ENCODE data around the gene ETS2. TPM values are rescaled to one million over a fixed set of nuclear protein-coding genes. Genes with fewer than 3 reads are reported as not detected.
"Not testable (repeated sequence)": the region's sequence is repeated elsewhere in the genome, so short reads cannot be mapped to it uniquely, and the experiment has no call there.

Gene ETS2
- total RNA-seq, 2 experiments from 2014 or later: 28.7 to 30.3 TPM

DNA sequence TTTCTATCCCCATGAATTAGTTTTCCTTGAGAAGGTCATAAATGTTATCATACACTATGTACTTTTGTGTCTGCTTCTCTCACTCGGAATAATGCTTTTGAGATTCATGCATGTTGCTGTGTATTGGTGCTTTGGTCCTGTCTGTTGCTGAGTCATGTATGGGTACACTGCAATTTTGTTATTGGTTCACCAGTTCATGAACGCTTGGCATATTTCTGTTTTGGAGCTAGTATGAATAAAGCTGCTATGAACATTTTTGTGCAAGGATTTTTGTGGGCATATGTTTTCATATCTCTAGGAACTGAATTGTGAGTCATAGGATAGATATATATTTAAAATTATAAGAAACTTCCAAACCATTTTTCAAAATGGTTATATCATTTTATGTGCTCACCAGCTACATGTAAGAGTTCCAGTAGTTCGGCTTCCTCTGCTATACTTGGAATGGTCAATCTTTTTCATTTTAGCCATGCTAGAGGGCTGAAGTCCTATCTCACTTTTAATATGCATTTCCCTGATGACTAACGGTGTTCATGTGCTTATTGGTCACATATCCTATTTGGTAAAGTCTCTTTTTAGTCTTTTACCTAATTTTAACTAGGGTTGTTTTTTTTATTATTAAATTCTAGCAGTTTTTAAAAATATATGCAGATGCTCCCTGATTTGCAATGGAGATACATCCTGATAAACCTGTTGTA, 38.2 kb downstream of the ETS2 start:
- Mint-ChIP-seq H3K36me3 (no peaks in the 10 kb centered on the region), H3K27me3 (no peaks in the 10 kb centered on the region), H3K4me1 (peaks cover 1% of the 10 kb centered on the region), H3K9me3 (no peaks in the 10 kb centered on the region), H3K27ac (no peak overlapping the region), H3K4me3 (no peak overlapping the region)
- no peak for DNase-seq

DNA sequence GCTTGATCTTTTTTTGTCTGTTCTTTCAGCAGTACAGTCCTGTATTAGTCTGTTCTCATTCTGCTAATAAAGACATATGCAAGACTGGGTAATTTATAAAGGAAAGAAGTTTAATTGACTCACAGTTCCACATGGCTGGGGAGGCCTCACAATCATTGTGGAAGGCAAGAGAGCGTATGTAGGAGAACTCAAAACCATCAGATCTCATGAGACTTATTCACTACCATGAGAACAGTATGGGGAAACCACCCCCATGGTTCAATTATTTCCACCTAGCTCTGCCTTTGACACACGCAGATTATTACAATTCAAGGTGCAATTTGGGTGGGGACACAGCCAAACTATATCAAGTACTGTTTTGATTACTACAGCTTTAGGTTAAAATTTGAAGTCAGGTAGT, 39.6 kb downstream of the ETS2 start:
- DNase-seq, H3K27me3 Mint-ChIP-seq, H3K36me3 Mint-ChIP-seq, H3K27ac Mint-ChIP-seq, H3K4me3 Mint-ChIP-seq, H3K9me3 Mint-ChIP-seq, H3K4me1 Mint-ChIP-seq: not testable (repeated sequence)

DNA sequence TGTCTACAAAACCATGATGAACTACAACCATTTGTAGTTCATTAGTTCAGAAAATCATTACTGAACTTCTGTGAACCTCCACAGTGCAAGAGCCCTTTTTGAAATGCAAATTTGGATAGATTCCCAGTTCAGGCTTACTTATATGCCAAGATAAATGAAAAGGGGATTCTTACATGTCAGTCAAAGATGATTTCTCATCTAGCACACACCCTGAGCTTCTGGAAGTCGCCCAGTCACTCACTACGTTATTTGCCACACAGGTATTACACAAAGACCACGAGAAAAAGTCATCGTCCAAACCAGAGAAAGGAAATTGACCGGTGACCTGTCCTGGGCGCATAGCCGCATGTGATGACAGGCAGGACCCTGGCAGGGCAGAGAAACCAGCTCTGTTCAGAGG, 41.8 kb downstream of the ETS2 start:
- Mint-ChIP-seq H3K4me3 (no peak overlapping the region), H3K9me3 (no peaks in the 10 kb centered on the region), H3K4me1 (no peaks in the 10 kb centered on the region), H3K27ac (no peak overlapping the region), H3K27me3 (peaks cover 6% of the 10 kb centered on the region), H3K36me3 (no peaks in the 10 kb centered on the region)
- DNase-seq: no peak

DNA sequence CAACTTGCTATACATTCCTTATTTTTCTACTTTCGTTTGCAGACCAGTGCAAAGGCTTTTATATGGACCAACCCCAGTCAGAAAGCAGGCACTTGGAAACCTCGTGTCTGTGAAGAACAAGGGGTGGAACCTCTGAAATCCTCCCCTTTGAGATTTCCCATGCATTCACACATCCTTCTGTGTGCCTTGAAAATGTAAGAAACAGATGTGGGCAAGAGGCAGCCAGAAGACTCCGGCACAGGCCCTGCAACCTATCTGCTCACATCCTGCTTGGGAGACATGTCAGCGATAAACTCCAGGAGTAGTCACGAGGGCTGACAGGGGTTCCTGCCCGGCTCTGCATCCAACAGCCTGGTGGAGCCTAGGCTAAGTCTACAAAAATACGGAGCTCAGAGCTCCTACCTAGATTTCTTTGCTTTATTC, 42.5 kb downstream of the ETS2 start:
- Mint-ChIP-seq H3K36me3 (no peaks in the 10 kb centered on the region), H3K27me3 (peaks cover 8% of the 10 kb centered on the region), H3K4me1 (no peaks in the 10 kb centered on the region), H3K9me3 (no peaks in the 10 kb centered on the region), H3K4me3 (no peak overlapping the region), H3K27ac (no peak overlapping the region)
- DNase-seq: no peak

DNA sequence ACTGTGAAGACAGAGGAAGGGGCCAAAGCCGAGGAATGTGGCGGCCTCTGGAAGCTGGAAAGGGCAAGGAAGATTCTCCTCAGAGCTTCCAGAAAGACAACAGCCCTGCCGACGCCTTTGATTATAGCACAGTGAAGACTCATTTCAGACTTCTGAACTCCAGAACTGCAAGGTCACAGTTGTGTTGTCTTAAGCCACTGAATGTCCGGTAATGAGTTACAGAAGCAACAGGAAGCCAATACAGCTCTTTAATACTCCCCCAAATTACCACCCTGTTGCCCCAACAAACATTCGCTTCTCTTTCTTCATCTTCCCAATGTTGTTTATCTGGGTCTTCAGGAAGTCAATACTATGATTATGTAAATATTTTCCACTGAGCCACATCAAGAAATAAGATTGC, 44.0 kb downstream of the ETS2 start:
- Mint-ChIP-seq H3K27ac (no peak overlapping the region), H3K27me3 (peaks cover 8% of the 10 kb centered on the region), H3K36me3 (no peaks in the 10 kb centered on the region), H3K4me1 (no peaks in the 10 kb centered on the region), H3K4me3 (no peak overlapping the region), H3K9me3 (no peaks in the 10 kb centered on the region)
- no peak for DNase-seq

DNA sequence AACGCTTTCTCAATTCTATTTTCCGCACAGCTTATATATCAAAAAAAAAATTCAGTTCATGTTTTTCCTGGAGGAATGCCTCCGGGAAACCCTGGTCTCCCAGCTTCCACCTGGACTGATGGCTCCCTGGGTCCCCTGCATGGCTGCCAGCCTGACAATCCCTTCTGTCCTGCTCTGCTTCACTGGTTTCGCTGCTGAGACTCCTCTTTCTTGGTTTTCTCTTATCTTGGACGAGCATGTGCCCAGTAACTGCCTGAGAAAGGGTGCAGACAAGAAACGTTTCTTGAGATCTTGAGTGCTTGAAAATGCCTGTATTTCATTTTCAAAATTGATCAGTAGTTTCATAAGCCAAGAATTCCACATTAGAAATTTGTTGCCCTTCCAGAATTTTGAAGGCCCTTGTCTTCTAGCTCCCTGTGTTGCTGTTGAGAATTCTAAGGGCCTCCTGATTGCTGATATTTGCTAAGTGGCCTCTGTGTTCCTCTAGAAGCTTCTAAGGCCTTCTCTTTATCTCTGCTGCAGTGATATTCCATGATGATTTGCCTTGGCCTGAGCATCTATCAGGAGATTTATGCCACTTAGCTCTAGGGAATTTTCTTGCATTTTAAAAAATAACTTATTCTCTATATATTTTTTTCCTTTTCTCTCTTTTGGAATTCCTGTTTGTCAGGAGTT, 44.7 kb downstream of the ETS2 start:
- Mint-ChIP-seq H3K4me1 (no peaks in the 10 kb centered on the region), H3K27ac (no peak overlapping the region), H3K27me3 (peaks cover 8% of the 10 kb centered on the region), H3K9me3 (no peaks in the 10 kb centered on the region), H3K36me3 (no peaks in the 10 kb centered on the region), H3K4me3 (no peak overlapping the region)
- no peak for DNase-seq

DNA sequence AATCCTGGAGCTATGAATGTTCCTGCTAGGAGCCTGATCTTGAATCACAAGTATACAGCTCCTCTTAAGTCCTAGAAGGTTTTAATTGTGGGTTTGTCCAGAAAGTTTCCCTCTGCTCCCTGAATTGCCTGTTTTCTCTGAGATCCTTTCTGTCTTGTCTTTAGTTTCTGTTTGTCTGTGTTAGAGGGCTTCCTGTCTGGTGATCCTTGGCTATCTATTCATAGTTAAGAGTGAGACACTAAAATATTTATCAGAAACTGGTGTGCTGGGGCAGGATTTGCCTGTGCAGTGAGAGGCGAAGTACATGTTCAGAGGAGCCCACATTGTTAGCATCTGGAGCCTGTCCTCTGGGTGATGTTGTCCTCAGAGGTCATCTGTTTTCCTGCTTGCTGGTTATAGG, 45.4 kb downstream of the ETS2 start:
- Mint-ChIP-seq H3K4me3 (no peak overlapping the region), H3K27ac (no peak overlapping the region), H3K9me3 (no peaks in the 10 kb centered on the region), H3K36me3 (no peaks in the 10 kb centered on the region), H3K27me3 (peaks cover 8% of the 10 kb centered on the region), H3K4me1 (no peaks in the 10 kb centered on the region)
- DNase-seq: no peak

DNA sequence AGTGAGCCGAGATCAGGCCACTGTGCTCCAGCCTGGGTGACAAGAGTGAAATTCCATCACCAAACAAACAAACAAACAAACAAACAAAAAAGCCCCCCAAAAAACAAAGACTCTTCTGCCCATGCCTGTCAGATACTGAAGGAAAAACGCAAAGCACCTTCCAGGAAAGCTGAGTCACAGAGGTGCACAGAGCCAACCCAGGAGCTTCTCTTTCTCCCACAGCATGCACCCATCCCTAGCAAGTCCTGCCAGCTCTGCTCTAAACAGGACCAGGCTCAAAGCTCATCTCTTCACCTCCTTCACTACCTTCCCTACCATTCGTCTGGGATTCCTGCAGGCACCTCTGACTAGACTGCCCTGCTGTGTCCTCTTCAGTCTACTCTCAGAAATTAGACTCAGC, 46.5 kb downstream of the ETS2 start:
- DNase-seq: no peak

DNA sequence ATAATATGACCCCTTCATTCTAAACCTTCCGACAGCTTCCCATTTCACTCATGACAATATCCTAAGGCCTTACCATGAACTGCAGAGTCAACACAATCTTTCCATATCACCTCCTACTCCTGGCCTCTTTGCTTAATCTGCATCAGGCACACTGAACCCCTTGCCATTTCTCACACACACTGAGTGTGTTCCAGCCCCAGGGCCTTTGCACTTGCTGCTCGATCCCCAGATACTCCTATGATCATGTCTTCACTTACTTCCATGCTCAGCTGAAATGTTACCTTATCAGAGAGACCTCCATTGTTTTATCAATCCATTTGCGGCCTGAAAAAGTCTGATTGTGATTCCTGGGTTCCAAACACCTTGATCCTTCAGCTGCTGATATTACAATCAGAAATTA, 47.0 kb downstream of the ETS2 start:
- Mint-ChIP-seq H3K4me3 (no peak overlapping the region), H3K4me1 (no peaks in the 10 kb centered on the region), H3K9me3 (no peaks in the 10 kb centered on the region), H3K27ac (no peak overlapping the region), H3K27me3 (peaks cover 8% of the 10 kb centered on the region), H3K36me3 (no peaks in the 10 kb centered on the region)
- DNase-seq: no peak

More for the DNA sequence above, 46.5 kb downstream of the ETS2 start:
- Mint-ChIP-seq H3K4me3 (no peak overlapping the region), H3K27me3 (peaks cover 8% of the 10 kb centered on the region), H3K36me3 (no peaks in the 10 kb centered on the region), H3K4me1 (no peaks in the 10 kb centered on the region), H3K9me3 (no peaks in the 10 kb centered on the region), H3K27ac (no peak overlapping the region)

DNA sequence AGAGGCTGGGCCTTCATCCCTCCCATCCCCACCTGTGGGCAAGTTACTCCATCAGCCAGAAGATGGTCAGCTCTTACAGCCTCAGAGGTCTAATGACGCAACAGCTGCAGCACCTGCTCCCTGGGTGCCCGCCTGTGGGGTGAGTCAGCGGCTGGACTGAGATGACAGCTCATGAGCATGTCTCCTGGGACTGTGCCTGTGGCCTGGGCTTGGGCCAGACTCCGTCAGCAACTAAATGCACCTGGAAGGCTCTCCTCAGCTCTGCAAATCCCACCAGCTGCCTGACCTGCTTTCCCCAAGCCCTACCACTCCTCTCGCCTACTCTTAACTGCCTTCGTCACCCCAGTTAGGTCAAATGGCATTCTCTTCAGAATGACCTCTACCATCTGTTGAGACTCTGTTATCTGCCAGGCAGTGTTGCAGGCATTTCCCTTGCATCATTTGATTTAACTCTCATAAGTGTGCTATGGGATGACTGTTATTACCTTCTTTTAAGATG, 47.7 kb downstream of the ETS2 start:
- H3K4me1 Mint-ChIP-seq: no peaks in the 10 kb centered on the region
- H3K4me3 Mint-ChIP-seq: no peak overlapping the region
- no peak overlapping the region for H3K27ac Mint-ChIP-seq
- no peaks in the 10 kb centered on the region for H3K9me3 Mint-ChIP-seq
- H3K36me3 Mint-ChIP-seq: no peaks in the 10 kb centered on the region
- peaks cover 8% of the 10 kb centered on the region for H3K27me3 Mint-ChIP-seq
- DNase-seq: no peak

DNA sequence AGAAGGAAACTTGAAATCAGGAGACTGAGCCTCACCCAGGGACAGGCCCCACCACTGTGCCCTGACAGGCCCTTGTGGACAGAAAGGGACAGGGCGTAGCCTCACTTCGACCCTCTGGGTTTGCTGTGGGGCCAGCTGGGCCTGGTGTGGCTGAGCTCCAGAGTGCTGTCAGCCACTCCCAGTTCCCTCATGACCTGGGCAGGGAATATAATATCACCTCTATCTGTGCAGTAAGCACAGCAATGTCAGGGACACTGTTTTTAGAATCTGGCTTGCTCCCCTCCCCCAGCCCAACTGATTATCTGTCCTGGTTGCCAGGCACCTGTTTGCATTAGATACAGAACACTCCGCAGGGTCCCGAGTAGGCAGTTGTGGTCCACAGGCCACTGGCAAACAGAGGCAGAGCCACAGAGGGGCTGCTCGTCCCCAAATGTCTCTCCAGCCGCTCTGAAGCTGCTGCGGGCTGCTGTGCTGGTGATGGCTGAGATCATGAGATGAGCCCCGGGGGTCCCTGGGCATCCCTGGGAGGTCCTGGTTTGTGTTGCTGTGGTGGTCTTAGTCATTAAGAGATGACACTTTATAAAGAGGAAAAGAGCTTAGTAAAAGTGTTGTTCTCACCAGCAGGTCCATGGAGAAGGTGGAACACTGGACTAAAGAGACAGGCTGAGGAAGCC, 51.6 kb downstream of the ETS2 start:
- Mint-ChIP-seq H3K36me3 (no peaks in the 10 kb centered on the region), H3K27ac (no peak overlapping the region), H3K9me3 (no peaks in the 10 kb centered on the region), H3K4me3 (no peak overlapping the region), H3K27me3 (peaks cover 5% of the 10 kb centered on the region), H3K4me1 (peaks cover 2% of the 10 kb centered on the region)
- no peak for DNase-seq

DNA sequence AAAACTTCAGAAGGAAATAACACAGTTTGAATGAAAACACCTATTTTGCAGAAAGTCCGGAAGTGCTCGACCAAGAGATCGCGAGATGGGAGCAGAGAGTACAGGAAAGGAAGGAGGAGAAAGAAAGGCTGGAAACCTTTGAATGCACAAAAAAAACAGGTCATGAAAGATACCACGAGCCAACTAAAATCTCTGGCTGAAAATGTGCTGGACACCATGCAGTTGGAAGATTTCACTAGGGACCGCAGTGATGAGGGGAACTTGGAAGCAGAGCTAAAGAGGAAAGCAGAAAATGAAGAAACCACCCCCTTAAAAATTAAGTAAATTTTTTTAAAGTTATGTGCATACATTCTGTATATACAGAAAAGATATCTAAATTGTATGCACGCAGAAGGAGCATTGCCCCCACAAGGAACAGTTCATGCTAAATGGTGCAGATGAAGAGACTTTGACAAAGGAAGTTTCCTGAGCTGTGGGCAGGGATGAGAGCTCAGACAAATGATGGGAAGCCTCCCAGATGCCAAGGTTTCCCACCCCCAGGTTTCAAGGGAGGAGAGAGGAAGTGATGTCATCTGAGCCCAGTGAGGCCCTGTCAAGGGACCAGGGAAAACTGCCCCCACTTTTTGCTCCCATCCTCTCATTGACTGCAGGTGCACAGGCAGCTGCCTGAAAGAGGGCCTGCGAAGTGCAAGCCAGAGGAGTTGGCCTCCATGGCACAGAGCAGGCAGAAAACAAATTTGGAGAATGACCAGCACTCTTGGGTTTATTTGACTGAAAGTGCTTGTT, 52.5 kb downstream of the ETS2 start:
- DNase-seq: no peak
- Mint-ChIP-seq H3K4me3 (no peak overlapping the region), H3K27ac (no peak overlapping the region), H3K4me1 (peaks cover 4% of the 10 kb centered on the region), H3K27me3 (no peaks in the 10 kb centered on the region), H3K9me3 (no peaks in the 10 kb centered on the region), H3K36me3 (no peaks in the 10 kb centered on the region)

DNA sequence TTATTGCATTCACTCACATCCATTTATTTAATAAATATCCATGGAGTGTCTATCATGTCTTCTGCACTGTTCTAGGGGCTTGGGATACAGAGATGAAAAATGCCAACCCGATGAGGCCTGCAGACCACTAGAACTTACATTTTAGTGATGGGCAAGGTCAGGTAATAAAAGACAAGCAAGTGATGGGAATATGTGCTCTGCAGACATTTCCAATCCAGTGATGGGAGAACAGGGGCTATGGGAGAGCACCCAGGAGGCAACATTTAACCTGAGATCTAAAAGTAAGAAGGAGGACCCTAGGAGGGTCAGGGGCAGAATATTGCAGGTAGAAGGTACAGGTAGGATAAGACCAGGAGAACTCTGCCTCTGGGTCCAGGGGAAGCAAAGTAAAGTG, 53.1 kb downstream of the ETS2 start:
- Mint-ChIP-seq H3K27me3 (no peaks in the 10 kb centered on the region), H3K36me3 (no peaks in the 10 kb centered on the region), H3K9me3 (no peaks in the 10 kb centered on the region), H3K27ac (no peak overlapping the region), H3K4me1 (peaks cover 4% of the 10 kb centered on the region), H3K4me3 (no peak overlapping the region)
- no peak for DNase-seq

DNA sequence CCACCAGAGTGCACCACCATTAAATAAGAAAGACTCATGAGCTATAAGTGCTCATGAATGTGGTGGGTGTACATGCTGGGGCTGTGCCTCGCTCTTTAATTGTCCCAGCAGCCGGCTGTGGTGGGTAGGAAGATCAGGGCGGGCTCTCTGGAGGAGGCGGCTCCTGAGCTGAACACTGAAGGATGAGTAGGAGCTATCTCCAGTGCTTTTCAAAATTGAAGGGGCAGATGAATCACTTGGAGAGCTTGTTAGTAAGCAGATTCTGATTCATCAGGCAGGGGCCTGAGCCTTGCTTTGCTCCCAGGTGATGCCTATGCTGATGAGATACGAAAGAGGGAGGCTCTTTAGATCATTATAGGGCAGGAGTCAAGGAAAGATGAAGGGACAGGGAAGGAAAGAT, 54.1 kb downstream of the ETS2 start:
- Mint-ChIP-seq H3K27me3 (peaks cover 5% of the 10 kb centered on the region), H3K36me3 (no peaks in the 10 kb centered on the region), H3K4me3 (no peak overlapping the region), H3K9me3 (no peaks in the 10 kb centered on the region), H3K27ac (no peak overlapping the region), H3K4me1 (peaks cover 4% of the 10 kb centered on the region)
- DNase-seq: no peak

DNA sequence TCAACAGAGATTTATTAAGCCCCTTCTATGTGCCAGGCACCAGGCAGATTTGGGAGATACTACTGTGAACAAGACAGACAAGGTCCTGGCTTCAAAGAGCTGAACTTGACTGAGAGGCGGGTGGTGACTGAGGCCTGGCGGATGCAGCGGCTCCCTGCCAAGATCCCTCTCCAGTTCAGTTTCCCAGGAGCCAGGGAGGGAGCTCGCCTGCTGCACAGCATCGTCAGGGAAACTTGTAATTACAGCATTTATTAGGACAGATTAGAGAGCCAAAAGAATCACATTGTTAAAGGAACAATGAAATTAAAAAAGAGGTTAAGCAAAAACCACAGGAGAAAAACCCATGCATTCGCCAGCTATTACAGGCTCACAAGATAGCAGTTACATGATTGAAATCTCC, 55.3 kb downstream of the ETS2 start:
- Mint-ChIP-seq H3K27ac (no peak overlapping the region), H3K4me3 (no peak overlapping the region), H3K36me3 (no peaks in the 10 kb centered on the region), H3K9me3 (no peaks in the 10 kb centered on the region), H3K4me1 (peaks cover 4% of the 10 kb centered on the region), H3K27me3 (peaks cover 16% of the 10 kb centered on the region)
- no peak for DNase-seq
